PC-9 (cell line): Measurements from ENCODE around the gene TRAPPC10. TPM values are rescaled to one million over a fixed set of nuclear protein-coding genes. Genes with fewer than 3 reads are reported as not detected.

Experiments used
- BruUV-seq: library from RNA; stranded (reverse); fragments of 400-500 nt; replicated peaks from 2 replicates; lab custom pipeline; 2021; lab: Mats Ljungman, UMichigan
- CTCF ChIA-PET: fragments of 300-600 bp; sonication (Branson Sonifier 250); formaldehyde crosslinking; loops from one replicate; lab custom pipeline; 2022; ENCODE audit warnings: antibody characterized with exemption; lab: Charles Lee
- POLR2A ChIA-PET: fragments of 300-600 bp; sonication (Branson Sonifier 250); formaldehyde crosslinking; loops from one replicate; lab custom pipeline; 2022; ENCODE audit warnings: antibody characterized with exemption; ENCODE audit not compliant: unreplicated experiment; lab: Charles Lee
- DNase-seq, 2 experiments: peaks; one replicate each; pipeline versions ENCODE4 v3.0.0 to v3.0.0-alpha.2; 2015 to 2022; ENCODE audit warnings: mixed read lengths in 1 of 2
- H2AFZ ChIP-seq: fragments of 200-600 bp; sonication (generic); 2 replicates; pipeline ENCODE4 v1.8.1; 2017; ENCODE audit warnings: antibody characterized with exemption
- H3F3A ChIP-seq: fragments of 200-600 bp; sonication (generic); 2 replicates; pipeline ENCODE4 v1.8.1; 2017; ENCODE audit warnings: antibody characterized with exemption, mild to moderate bottlenecking, low read depth; ENCODE audit not compliant: insufficient read depth
- H3K27ac ChIP-seq: fragments of 200-600 bp; sonication (generic); 2 replicates; pipeline ENCODE4 v1.6.1; 2016; ENCODE audit warnings: mixed run types
- H3K27me3 ChIP-seq: fragments of 200-600 bp; sonication (generic); 2 replicates; pipeline ENCODE4 v1.6.1; 2016; ENCODE audit warnings: low read depth, mixed run types; ENCODE audit not compliant: insufficient read depth
- H3K36me3 ChIP-seq: fragments of 200-600 bp; sonication (generic); 2 replicates; pipeline ENCODE4 v1.6.1; 2016; ENCODE audit warnings: low read depth, mixed run types
- H3K4me1 ChIP-seq: fragments of 200-600 bp; sonication (generic); replicated peaks from 2 replicates; pipeline ENCODE4 v1.6.1; 2016; ENCODE audit warnings: mixed run types; ENCODE audit not compliant: insufficient read depth
- H3K4me2 ChIP-seq: fragments of 200-600 bp; sonication (generic); 2 replicates; pipeline ENCODE4 v1.6.1; 2017; ENCODE audit warnings: mixed run types
- H3K4me3 ChIP-seq: fragments of 200-600 bp; sonication (generic); 2 replicates; pipeline ENCODE4 v1.6.1; 2016; ENCODE audit warnings: mixed run types
- H3K79me2 ChIP-seq: fragments of 200-600 bp; sonication (generic); 2 replicates; pipeline ENCODE4 v1.6.1; 2017; ENCODE audit warnings: low read depth, mixed run types
- H3K9me2 ChIP-seq: fragments of 200-600 bp; sonication (generic); 2 replicates; pipeline ENCODE4 v1.8.1; 2017; ENCODE audit warnings: mild to moderate bottlenecking; ENCODE audit not compliant: insufficient read depth
- H3K9me3 ChIP-seq: fragments of 200-600 bp; sonication (generic); 2 replicates; pipeline ENCODE4 v1.8.1; 2016; ENCODE audit warnings: low read depth; ENCODE audit not compliant: insufficient read depth
- H4K20me1 ChIP-seq: fragments of 200-600 bp; sonication (generic); 2 replicates; pipeline ENCODE4 v1.8.1; 2017; ENCODE audit not compliant: insufficient read depth
- EZH2 ChIP-seq: fragments of 200-600 bp; sonication (generic); IDR thresholded peaks from 2 replicates; pipeline ENCODE4 v1.8.0; 2017; ENCODE audit warnings: antibody characterized with exemption, low read depth
- intact Hi-C: fragments of 100-400 bp; cut with micrococcal nuclease; formaldehyde crosslinking; loops from one replicate; pipeline ENCODE4 v1.10.0; 2022; ENCODE audit not compliant: unreplicated experiment
- total RNA-seq: library from RNA; stranded (reverse); gene quantifications from 2 replicates; pipeline ENCODE4 v1.2.3, GENCODE V29; 2021
- TF ChIP-seq, protein P1 (sequence below): fragments of 200-600 bp; sonication (generic); conservative IDR thresholded peaks from 2 replicates; pipeline ENCODE4 v1.6.1; 2017; ENCODE audit warnings: mixed run types, antibody characterized with exemption, mild to moderate bottlenecking, moderate library complexity

Gene TRAPPC10
- total RNA-seq, 1 experiment from 2014 or later = 27.2 TPM

DNA sequence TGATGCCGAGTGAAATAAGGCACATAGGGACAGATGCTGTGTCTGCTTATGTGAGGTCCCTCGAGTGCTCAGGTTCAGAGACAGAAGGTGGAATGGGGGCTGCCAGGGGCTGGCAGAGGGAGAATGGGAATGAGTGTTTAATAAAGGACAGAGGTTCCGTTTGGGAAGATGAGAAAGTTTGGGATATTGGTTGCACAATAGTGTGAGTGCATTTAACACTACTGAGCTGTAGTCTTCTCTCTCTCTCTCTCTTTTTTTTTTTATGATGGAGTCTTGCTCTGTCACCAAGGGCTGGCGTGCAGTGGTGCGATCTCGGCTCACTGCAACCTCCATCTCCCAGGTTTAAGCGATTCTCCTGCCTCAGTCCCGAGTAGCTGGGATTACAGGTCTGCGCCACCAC, 44.9 kb downstream of the TRAPPC10 start:
- ChIA-PET POLR2A (no interaction called here), CTCF (no interaction called here)
- no peaks in the 10 kb centered on the region for H3K79me2 ChIP-seq

DNA sequence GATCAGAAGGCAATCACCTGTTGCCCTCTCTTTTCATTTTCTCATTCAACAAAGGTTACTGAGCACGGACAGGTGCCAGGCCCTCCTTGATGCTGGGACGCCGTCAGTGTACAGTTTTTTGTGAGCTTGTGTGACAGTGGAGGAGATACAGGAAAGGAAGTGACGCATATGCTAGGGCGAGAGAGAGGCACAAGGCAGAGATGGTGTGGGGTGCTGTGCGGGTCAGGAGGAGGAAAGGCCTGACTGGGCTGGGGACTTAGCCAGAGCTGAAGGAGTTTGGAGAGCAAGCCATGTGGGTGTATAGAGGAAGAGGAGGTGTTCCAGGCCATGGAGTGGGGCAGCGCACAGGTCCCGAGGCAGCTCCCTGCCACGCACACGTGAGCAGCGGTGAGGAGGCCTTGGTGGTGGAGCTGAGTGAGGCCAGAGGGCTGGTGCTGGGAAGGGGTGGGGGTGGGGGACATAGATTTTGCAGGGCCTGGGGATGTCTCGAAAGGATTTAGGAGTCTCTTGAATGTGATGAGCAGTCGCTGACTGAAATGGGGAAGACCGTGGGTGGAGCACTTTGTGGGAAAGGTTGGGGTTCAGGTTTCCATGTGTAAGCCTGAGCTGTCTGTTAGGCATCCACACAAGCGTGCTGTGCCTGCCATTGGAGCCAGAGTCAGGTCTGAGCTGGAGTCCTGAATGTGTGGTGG, 46.0 kb downstream of the TRAPPC10 start:
- Histone ChIP-seq H3K27ac (no peak overlapping the region), H3K4me3 (no peak overlapping the region), H3K27me3 (no peaks in the 10 kb centered on the region), H2AFZ (no peak overlapping the region), H3K9me2 (no peaks in the 10 kb centered on the region), H3K4me2 (no peak overlapping the region), H3F3A (no peaks in the 10 kb centered on the region), H3K79me2 (no peaks in the 10 kb centered on the region), H3K9me3 (no peaks in the 10 kb centered on the region), H3K4me1 (no peaks in the 10 kb centered on the region), H4K20me1 (peaks cover 6% of the 10 kb centered on the region; the same call in 1 of the 2 replicates), H3K36me3 (no peaks in the 10 kb centered on the region)
- BruUV-seq = no TSS peak
- TF ChIP-seq, protein P1, sequence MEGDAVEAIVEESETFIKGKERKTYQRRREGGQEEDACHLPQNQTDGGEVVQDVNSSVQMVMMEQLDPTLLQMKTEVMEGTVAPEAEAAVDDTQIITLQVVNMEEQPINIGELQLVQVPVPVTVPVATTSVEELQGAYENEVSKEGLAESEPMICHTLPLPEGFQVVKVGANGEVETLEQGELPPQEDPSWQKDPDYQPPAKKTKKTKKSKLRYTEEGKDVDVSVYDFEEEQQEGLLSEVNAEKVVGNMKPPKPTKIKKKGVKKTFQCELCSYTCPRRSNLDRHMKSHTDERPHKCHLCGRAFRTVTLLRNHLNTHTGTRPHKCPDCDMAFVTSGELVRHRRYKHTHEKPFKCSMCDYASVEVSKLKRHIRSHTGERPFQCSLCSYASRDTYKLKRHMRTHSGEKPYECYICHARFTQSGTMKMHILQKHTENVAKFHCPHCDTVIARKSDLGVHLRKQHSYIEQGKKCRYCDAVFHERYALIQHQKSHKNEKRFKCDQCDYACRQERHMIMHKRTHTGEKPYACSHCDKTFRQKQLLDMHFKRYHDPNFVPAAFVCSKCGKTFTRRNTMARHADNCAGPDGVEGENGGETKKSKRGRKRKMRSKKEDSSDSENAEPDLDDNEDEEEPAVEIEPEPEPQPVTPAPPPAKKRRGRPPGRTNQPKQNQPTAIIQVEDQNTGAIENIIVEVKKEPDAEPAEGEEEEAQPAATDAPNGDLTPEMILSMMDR = no peak
- TF ChIP-seq EZH2 = no peak
- ChIA-PET POLR2A (no interaction called here), CTCF (no interaction called here)
- no peak for DNase-seq
- intact Hi-C loops = no loop called here

More for the DNA sequence above, 44.9 kb downstream of the TRAPPC10 start:
- BruUV-seq = no TSS peak
- Histone ChIP-seq H3K9me3 (no peaks in the 10 kb centered on the region), H3K4me3 (no peak overlapping the region), H3K9me2 (no peaks in the 10 kb centered on the region), H3K4me2 (no peak overlapping the region), H4K20me1 (peaks cover 6% of the 10 kb centered on the region; the same call in 1 of the 2 replicates), H3K36me3 (no peaks in the 10 kb centered on the region), H3K27ac (no peak overlapping the region), H3K27me3 (no peaks in the 10 kb centered on the region), H3F3A (no peaks in the 10 kb centered on the region), H3K4me1 (no peaks in the 10 kb centered on the region), H2AFZ (no peak overlapping the region)
- TF ChIP-seq EZH2 = no peak
- TF ChIP-seq, protein P1 = no peak
- DNase-seq = no peak
- intact Hi-C loops = no loop called here

DNA sequence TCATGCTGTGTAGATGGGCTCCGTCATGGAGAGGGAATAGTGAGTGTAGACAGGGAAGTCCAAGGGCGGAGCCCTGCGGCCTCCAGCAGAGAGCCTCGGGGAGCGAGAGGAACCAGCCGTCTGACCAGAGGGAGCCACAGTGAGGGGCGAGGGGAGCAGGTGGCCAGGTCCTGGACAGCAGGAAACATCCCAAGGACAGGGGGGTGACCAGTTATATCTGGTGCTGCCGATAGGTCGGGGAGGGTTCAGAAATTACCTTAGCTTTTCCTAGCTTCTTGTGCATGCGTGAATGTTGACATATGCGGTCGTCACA, 46.5 kb downstream of the TRAPPC10 start:
- Histone ChIP-seq H3K4me2 (no peak overlapping the region), H3K27ac (no peak overlapping the region), H3K36me3 (no peaks in the 10 kb centered on the region), H3F3A (no peaks in the 10 kb centered on the region), H3K9me2 (no peaks in the 10 kb centered on the region), H4K20me1 (peaks cover 6% of the 10 kb centered on the region; the same call in 1 of the 2 replicates), H3K9me3 (no peaks in the 10 kb centered on the region), H3K4me1 (no peaks in the 10 kb centered on the region), H3K79me2 (no peaks in the 10 kb centered on the region), H3K4me3 (no peak overlapping the region), H3K27me3 (no peaks in the 10 kb centered on the region), H2AFZ (no peak overlapping the region)
- DNase-seq = no peak
- BruUV-seq = no TSS peak
- ChIA-PET CTCF (no interaction called here), POLR2A (no interaction called here)
- TF ChIP-seq EZH2 = no peak
- TF ChIP-seq, protein P1 = no peak
- intact Hi-C loops = no loop called here
